HuH-7.5 (cell line): Measurements from ENCODE around the gene DCTN1.
"Not testable (repeated sequence)": the region's sequence is repeated elsewhere in the genome, so short reads cannot be mapped to it uniquely, and the experiment has no call there.

Experiments
- DNase-seq: peaks from one replicate; pipeline ENCODE4 v3.0.0; 2011; ENCODE audit warnings: low spot score

DCTN1 gene

GRCh38 chr2:74379851-74380789 lies at the start of gene DCTN1:
TSS of gene DCTN1 (minus strand) at chr2:74380311. CDS start at chr2:74380037, 274 bp downstream.
- DNase-seq: peak; percentile 38

DNA sequence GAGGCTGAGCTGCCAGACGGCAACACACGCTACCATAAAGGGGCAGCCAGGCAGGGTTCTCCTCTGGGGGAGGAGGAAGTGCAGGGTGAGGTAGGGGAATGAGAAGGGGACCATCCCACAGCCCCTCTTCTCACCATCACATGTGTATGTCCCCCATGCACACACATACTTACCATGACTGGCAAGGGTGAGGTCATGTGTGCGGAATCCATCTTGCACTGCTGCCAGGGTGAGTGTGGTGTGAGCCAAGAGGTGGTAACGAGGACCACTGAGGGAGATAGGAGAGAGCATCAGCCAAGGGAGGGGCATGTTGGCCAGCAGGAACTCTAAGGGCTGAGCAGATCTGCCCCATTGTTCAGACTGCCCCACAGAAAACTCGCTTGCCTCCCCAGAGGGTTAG lies 48.6 kb upstream of the DCTN1 start:
- DNase-seq: no peak

- DNase-seq: no peak
These were observed 47.4 kb upstream of the DCTN1 start for GRCh38 chr2:74427551-74427950.

DNA sequence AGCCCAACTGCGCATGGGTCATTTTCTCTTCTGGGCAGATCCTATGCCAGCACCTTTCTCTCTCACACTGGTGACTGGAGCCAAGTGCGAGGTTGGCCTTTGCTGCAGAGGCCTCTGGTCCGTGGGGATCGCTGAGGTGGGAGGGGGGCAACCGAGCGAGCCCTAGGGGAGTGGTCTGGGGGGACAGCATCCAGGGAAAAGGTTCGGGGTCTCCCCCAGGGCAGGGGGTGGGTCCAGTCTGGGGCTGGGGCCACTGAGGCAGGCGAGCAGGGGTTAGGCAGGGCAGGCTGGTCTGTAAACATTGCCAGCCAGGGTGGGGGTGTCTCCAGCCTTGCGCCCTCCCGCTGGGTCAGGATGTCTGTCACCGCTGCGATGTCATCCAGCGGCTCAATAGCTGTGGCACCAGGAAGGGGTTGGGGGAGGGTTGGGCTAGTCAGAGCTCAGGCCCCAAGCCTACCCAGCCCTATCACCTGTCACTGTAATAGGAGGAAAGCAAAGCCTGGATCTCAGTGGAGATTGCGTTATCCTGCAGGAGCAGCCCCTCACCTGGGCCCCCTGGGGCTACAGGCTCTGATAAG lies 46.2 kb upstream of the DCTN1 start:
- no peak for DNase-seq

- DNase-seq: no peak
These were observed 45.4 kb upstream of the DCTN1 start for GRCh38 chr2:74425523-74425922.

- DNase-seq: no peak
These were observed 44.9 kb upstream of the DCTN1 start for GRCh38 chr2:74424995-74425406.

GRCh38 chr2:74424139-74424992 lies 44.3 kb upstream of the DCTN1 start:
- DNase-seq: no peak

GRCh38 chr2:74423231-74424095 lies 43.4 kb upstream of the DCTN1 start:
- DNase-seq: no peak

DNA sequence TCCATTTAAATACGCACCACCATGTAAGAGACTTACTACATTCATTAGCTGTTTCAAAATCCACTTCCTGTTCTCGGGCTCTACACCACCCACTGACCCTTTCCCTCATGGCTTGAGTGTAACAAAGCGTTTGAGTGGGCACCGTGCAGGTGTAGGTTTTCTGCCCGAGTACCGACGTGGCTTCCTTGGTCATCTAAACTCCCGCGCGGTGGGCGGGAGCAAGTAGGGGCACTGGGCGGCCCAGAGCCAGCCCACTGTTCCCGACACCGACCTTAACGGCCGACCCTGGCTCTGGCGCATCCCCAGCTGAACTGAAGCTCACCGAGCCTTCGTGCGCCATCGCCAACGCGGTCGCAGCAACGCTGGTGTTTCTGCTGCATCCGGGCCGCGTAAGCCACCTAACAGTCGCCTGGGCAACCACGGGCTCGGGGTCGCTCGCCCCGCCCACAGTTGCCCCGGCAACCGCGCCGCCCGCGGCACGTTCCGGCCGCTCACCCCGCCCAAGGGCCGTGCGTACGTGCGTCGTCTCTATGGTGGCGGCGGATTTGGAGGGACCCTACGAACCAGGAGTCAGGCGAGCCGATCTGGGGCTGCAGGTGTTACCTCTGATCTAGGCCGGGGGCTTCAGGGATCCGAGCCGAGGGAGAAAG lies 41.2 kb upstream of the DCTN1 start, which contains the start of the genes C2orf81 and WDR54:
Gene C2orf81 (minus strand): TSS at position 399 of the 650 bp plus-strand sequence. CDS start 59 bp downstream, at position 340.
Gene WDR54 (plus strand): TSS at position 510 of the 650 bp plus-strand sequence. CDS start 424 bp downstream, outside the sequence.
- DNase-seq: peak; percentile 83

GRCh38 chr2:74420443-74421103 lies 40.5 kb upstream of the DCTN1 start:
- not testable (repeated sequence) for DNase-seq

DNA sequence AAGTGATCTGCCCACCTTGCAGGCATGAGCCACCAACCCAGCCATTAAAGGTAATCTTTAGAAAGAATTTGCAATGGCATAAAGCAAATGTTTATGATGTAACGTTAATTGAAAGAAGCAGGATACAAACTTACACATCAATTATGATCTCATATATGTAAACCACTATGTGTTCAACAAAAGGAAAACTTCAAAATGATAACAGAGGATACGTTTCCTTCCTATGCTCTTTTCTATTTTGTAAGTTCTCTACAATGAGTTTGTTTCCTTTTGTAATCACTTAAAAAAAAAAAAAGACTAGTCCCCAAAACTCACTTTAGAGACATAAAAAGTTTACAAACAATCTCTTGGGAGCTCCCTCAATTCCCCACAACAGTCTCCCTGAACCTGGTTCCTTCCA lies 39.9 kb upstream of the DCTN1 start:
- DNase-seq: no peak

DNA sequence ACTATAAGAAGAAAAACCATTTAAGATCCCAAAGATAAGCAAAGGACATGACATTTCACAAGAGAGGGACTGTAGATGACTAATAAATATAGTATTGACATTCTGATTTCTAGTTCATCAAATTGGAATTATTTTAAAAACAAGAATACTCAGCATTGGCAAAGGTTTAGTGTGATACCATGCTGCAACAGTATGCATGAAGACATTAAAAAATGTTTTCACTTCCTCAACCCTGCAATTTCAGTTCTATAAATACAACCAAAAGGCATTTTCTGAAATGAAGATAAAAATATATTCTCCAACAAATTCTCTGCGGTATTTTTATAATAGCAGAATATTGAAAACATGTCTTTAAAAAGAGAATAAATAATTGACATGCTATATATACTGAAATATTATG lies 39.2 kb upstream of the DCTN1 start:
- DNase-seq: no peak

GRCh38 chr2:74418312-74418711 lies 38.2 kb upstream of the DCTN1 start:
- no peak for DNase-seq

DNA sequence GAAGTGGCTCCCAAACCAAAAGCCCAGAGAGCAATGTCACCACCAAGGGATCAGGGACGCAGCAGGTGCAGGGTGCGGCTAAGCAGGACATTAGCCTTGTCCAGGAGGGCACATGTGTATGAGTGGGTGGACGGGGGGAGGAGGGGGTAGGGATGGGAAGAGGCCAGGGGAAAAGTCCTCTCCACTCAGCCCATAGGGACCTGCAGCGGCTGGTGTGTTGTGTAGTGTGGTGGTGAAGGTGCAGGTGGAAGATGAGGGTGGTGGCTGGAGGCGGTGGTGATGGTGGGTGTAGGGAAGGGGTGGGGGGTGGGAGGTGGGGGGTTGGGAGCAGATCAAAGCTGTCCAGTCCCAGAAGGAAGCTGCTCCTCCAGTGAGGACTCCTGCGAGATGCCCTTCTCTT lies 37.7 kb upstream of the DCTN1 start:
- DNase-seq: no peak

DNA sequence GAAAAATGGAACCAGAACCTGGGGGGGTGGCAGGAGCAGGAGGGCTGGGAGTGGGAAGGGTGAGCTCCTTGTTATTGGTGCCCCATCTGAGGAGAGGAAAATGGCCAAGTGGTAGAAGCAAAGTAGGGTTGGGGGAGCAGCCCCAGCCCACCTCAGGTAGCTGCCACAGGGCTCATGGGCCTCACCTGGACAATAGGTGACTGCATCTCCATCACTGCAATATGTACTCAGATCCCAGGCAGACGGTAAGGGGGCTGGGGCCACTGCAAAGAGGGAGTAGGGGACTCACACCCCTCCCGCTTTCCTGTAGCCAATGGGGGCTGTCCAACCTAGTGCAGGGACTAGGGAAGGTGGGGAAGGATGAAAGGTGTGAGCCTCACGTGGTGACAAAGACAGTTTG lies 37.1 kb upstream of the DCTN1 start:
- no peak for DNase-seq

DNA sequence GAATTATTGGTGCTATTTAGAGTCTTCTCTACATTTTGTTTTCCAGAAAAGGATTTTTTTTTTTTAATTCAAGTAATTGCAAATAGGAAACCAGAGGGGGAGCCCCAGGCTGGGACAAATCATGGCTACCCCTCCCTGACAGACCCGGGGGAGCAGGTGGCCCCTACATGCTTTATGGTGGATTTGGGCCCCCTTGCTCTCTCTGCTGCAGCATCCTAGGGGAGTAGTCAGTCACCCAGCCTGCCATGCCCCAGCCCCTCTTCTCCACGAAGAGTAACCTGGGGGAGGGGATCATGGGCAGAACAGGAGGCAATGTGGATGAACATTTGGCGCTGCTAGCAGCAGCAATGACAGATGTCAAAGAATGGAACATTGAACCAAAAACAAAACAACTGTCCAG lies 36.7 kb upstream of the DCTN1 start:
- DNase-seq: no peak

- DNase-seq: no peak
These were observed 35.8 kb upstream of the DCTN1 start for GRCh38 chr2:74415762-74416395.

- no peak for DNase-seq
These were observed 35.0 kb upstream of the DCTN1 start for GRCh38 chr2:74414881-74415761.

DNA sequence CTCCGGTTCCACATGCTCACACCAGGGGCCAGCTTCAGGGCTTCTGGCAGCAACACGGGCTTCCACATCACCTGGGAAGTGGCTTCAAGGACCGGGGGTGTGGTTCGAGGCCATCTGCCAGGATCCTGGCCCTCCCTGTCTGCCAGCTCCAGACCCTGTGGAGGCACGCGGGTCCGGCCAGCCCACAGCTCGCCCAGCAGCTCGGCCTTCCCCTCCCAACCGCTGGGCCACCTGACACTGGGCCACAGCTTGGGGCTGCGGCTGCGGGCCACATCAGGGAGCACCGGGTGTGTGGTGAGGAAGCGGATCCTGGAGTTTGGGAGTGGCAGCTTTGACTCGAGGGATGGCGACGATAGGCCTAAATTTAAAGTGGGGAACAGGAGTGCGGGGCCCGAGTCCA lies 34.3 kb upstream of the DCTN1 start:
- no peak for DNase-seq
